NCI-H2196 treated with DMSO at 0.1 percent for 48 hours (cell line): ENCODE results near the gene HS2ST1.
"Not testable (repeated sequence)": the region's sequence is repeated elsewhere in the genome, so short reads cannot be mapped to it uniquely, and the experiment has no call there.

Experiments
- DNase-seq: peaks from one replicate; lab custom pipeline; 2025; ENCODE audit not compliant: unreplicated experiment; lab: John Stamatoyannopoulos, UW

HS2ST1 gene

DNA sequence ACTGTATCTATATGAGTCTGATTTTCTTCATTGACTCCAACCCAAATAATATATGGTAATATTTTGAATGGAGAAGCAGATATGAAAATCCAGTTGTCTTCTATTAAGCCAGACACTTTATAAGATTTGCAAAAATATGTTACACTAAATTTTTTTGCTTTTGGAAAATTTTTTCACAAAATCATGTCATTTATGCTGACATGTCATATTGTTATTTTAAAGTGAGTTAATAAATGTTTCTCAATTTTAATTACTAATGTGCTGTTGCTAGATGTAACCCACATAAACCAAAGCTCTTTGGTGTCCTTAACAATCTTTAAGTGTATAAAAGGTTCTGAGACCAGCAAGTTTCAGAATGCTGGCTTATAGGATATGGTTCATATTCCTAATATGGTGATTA lies 142.5 kb downstream of the HS2ST1 start:
- no peak for DNase-seq

DNA sequence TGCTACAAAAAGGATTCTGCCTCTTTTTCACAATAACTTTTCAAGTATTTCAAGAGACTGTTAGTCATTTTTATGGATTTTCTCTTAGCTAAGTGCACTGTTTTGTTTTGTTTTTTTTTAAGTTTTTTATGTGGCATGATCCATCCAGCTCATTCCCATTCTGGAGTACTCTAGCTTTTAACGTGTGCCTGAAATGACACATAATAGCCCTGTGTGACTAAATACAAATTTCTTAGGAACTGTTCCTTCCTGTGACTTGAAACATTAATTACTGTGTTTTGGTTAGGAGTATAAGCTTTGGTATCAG lies 143.9 kb downstream of the HS2ST1 start:
- DNase-seq = no peak

DNA sequence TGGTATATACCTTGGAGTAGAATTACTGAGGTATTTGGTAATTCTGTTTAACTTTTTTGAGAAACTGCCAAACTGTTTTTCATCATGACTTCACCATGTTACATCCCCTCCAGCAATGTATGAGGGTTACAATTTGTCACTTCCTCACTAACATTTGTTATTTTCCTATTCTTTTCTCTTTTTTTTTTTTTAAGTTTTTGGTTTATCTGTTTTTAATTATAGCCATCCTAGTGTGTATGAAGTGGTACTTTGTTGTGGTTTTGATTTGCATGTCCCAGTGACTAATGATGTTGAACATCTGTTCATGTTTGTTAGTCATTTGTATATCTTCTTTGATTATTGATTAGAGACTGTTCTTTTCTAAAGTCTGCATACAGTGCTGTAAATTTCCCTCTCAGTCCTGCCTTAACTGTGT lies 147.3 kb downstream of the HS2ST1 start:
- no peak for DNase-seq

DNA sequence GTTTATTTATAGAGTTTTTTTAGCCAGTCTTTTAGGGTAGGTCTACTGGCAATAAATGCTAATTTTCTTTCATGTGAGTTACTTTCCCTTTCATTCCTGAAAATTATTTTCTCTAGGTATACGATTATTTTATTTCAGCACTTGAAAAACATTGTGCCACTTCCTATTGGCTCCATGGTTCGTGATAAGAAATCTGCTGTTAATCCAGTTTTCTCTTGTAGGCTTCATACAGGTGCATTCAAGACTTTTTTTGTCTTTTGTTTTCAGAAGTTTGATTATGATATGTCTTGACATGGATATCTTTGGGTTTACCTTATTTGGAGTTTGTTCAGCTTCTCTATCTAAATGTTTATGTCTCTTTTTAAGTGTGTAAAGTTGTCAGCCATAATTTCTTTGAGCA lies 148.3 kb downstream of the HS2ST1 start:
- DNase-seq = no peak

DNA sequence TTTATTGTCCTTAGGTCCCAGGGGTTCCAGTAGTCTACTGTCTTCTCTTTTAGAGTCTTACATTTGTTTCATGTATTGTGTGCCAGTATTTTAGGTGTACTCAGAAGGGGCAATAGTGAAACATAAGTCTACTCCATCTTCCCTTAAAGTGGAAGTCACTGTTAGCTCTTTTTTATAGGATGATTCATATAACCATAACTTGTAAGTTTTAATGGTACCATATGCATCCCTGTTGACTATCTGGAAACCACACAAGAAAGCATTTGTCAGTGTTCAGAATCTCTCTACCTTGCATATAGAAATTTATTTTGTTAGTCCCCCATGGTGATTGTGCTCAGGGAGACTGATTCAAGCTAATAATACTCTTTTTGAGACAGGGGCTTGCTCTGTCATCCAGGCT lies 149.9 kb downstream of the HS2ST1 start:
- DNase-seq = no peak

DNA sequence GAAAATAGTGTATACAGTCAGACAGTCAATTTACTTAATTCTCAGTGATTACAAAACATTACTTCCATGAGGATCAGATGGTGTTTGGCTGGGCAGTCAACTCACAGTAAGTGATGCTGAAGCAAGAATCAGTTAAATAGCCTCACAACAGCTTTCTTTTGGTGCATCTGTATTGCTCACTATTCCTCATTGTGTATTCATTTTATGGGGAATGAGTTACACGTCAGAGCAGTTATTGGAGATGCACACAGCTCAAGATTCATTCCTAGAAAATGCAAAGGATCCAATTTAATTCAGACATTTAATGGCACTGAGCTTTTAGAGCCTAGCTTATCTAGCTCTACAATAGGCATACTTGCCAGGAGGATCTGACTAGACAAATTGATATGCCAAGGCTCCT lies 150.6 kb downstream of the HS2ST1 start:
- no peak for DNase-seq

DNA sequence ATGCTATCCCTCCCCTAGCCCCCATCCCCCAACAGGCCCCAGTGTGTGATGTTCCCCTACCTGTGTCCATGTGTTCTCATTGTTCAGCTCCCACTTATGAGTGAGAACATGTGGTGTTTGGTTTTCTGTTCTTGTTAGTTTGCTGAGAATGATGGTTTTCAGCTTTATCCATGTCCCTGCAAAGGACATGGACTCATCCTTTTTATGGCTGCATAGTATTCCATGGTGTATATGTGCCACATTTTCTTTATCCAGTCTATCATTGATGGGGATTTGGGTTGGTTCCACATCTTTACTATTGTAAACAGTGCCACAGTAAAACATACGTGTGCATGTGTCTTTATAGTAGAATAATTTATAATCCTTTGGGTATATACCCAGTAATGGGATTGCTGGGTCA lies 152.3 kb downstream of the HS2ST1 start:
- not testable (repeated sequence) for DNase-seq

DNA sequence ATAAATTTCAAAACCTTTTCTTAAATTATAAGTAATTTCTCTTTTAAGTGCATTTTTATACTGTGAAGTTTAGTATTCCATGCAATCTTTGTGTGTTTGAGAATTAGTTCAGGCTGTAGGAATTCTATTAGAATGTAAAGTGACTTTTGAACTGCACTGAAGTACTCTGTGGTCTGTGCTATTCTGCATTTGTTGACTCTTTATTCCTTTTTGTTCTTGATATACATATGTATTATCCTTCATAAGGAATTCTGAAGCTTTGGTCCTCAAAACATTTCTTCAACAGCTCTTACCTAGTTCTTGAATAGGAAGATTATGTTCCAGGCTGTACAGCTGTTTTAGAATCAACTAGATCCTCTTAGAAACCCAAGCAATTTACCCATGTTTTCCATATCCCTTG lies 158.0 kb downstream of the HS2ST1 start:
- DNase-seq = no peak

DNA sequence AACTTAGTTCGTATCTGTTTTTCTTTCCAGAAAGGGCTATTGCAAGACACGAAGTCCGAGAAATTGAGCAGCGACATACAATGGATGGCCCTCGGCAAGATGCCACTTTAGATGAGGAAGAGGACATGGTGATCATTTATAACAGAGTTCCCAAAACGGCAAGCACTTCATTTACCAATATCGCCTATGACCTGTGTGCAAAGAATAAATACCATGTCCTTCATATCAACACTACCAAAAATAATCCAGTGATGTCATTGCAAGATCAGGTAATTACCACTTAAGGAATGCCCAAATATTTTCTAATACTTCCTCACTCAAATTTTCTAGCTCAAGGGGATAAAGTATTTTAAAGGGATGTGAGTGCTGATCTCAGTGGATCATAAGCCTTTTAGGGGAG lies 158.5 kb downstream of the HS2ST1 start:
- DNase-seq = no peak

DNA sequence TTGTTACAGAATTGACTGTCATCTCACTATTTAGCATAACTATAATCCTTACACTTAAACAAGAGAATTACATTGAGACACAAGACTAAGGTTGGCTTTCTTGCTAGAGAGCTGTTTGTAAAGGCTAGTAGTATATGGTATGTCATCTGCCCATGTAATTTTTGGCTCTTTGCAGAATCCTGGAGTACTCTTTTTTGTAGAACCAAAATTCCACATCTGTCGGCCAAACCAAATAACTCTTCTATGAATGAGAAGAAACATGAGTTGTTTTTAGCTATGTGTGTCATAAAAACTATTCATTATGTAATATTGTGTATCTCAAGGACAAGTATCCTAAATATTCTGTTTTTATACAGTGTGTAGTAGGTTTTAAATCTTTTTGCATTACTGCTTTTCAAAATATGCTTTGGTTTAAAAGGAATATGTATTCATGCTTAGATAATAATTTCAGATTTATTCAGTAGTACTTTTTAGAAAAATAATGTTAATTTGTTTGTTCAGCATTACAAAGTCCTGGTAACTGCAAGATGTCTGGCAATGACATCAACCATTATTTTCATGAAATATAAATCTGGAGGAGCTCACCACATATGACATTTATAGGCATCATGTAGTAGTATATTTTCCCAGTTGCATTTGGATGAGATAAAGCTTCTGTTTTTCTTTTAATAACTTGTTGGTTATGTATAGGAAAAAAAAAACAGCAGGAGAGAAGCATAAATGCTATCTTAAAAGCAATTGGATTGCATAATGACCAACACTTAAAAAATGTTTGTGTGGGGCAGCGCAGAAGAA lies 159.8 kb downstream of the HS2ST1 start:
- DNase-seq = no peak

DNA sequence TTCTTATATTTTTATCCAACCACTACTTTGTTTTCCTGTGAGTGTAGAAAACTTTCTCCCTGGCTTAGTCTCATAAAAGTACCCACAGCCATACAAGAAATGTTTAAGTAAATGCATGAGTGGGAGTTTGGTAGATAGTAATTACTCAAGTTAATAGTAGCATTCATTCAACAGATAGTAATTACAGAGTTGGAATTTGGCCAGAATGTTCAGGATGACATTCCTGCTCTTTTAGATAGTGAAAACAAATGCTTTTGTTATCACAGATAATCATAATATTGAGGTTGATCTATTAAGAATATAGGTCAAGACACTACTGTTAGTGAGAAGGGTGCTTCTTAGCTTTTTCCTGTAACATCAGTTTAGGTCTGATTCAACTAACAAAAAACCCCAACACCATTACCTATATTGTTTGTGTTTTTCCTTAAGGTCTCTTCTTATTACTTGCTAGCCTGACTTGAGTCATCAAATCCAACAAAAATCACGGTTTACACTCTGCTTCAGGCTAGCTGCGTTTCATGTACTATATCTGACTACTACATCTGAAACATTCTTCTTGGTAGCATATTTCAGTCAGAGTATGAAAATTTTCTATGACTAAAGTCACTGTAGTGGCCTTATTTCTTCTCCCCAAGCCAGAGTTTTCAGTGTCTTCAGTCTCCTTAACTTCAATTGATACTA lies 163.7 kb downstream of the HS2ST1 start:
- no peak for DNase-seq

DNA sequence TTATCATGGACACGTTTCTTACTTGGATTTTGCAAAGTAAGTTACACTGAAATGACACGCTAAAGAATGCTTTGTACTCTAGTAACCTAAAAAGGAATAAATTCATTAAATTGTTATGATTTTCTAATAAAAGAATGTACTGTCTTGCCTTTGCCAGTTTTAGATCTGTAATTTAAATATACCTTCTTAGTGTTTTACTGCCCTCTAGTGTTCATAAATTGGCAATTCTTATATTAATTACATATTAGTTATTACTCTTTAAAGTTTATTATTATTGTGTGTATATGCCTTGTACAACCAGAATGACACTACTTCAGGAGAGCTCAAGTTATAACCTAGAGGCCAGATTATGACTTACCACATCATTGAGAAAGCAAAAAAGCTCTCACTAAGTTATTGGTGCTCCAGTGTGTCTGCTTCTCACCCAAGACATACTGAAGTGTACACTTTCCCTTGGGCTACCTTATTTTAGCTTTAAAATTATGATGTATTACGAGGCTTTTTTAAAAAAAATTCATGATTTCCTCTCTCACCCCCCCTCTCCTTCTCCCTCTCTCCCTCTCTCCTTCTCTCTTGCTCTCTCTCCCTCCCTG lies 169.9 kb downstream of the HS2ST1 start:
- peak; percentile 19 for DNase-seq

DNA sequence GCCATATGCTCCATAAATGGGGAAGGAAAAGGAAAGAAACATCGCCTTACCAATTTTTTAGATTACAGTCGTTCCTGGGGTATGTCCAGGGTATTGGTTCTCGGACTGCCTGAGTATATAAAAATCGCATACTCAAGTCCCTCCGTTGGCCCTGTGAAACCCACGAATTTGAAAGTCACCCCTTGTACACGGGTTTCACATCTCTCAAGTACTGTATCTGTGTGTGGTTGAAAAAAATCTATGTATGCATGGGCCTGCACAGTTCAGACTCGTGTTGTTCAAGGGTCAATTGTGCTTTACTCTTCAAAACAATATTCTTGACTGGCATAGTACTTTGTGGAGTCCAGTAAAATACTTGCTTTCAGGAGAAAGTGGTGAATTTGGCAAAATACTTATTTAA lies 171.7 kb downstream of the HS2ST1 start:
- no peak for DNase-seq

DNA sequence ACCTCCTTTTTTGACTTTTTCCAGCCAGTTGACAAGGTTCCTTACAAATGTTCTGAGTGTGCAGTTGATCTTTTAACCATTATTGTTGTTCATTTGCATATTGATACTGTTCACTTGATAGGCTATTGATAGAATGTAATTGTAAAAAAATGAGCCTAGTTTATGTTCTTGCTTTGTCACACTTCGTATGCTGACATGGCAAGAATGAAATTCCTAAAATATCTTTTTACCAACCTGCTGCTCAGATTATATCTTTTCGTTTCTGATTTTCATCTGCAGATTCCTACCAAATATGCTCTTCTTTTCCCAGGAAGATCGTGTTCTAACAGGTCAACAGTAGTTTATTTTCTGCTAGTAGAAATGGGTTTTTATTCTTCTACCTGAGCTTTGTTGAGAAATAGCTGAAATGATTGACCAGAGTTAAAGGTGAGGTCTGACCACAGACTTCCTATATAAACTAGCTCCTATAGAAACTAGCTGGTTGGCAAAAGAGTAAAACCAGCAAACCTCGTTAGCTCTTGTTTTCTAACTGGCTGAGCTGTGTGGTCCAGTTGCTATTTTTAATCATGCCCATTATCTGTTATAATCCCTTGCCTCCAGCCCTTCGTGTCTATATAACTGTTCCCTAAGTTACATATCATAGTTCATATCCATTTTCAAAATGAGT lies 174.8 kb downstream of the HS2ST1 start:
- no peak for DNase-seq

DNA sequence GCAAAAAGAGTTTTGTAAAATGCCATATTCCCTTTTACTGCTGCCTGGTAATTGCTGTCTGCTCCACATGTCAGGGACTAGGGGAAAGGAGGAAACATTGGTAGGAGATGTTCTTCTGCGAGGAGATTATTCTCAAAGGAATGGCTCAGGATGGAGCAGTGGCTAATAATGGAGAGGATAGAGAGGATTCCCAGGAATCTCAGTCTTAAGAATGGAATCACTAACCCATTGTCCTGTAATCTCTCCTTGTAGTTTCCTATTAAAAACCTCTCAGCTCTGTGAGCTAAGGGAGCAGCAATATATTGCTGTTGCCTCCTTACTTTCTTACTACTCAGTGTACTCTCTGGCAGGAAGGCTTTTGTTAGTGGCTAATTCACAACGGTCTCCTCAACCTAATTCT lies 175.4 kb downstream of the HS2ST1 start:
- no peak for DNase-seq

DNA sequence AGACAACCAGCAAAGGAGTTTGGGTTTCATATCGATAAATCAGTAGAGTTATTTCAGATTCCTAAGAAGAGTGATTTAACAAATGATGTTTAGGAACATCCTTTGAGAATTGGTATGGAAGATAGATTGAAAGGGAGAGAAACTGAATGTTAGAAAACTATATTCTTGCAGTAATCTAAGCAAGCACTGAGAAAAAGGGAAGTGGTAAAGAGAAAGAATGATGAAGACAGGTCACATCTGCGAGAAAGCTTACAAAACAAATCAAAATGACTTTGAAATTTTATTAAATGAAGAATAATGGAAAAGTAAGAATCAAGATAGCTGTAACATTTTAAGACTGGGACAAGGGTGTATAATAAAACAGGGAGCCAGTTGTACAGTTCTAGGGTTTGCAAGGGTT lies 177.0 kb downstream of the HS2ST1 start:
- no peak for DNase-seq

DNA sequence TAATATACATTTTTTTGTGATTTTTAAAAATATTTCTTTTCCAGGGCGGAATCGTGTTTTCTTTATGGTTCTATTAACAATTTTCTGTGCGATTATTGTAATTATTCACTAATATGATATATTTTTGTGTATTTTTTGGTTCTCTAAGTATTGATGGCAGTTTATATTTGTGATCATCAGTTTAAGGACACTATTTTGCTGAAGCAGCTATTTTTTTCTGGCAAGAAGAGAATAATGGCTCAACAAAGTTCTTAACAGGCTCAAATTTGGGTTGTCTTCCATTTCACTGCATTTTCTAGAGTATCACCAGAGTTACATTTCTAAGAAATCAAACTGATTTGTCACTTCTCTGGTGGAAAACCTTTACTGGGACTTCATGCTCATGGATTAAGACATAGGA lies 178.4 kb downstream of the HS2ST1 start:
- no peak for DNase-seq

DNA sequence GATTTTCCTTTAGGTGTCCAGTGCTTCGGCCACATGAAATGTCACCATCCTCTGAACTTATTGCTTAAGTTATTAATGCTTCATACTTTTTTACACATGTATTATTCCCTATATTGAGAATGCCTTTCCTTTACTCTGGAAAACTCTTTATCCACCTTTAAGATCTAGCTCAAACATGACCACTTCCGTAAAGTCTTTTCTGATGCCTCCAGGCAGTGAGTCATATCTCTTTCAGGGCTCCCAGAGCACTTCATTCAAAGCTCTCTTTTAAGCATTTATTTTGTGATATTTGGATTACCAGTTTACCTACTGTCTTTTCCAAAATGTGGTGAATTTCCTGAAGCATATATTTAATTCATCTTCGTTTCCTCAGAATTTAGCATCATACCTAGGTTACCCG lies 178.9 kb downstream of the HS2ST1 start:
- DNase-seq = no peak

DNA sequence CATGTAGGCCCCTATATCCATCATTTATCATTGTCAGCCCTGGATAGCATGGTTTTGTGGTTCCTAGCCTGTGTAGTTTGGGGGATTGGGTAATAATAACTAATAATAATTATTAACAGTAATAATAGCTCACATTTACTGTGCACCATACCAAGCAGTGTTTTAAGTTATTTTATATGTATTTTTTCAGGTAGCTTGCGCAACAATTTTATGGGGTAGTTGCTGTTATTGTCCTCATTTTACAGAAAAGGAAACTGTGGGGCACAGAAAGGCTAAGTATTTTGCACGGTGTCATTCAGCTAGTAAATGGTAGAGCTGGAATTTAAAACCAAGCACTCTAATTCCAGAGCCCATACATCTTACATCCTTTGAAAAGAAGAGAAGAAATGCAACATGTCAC lies 179.8 kb downstream of the HS2ST1 start:
- no peak for DNase-seq

DNA sequence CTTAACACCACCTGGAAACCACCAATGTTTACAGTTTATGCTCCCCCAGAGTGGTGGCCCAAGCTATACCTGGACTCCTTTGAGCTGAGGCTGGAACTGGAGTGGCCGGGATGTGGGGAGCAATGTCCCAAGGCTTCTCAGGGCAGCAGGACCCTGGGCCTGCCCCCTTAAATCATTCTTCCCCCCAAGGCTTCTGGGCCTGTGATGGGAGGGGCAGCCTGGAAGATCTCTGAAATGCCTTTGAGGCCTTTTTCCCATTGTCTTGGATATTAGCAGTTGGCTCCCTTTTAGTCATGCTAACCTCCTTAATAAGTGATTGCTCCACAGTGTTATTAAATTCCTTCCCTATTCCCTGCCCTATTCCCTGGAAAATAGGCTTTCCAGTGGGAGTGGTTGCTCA lies 185.8 kb downstream of the HS2ST1 start:
- DNase-seq = no peak

DNA sequence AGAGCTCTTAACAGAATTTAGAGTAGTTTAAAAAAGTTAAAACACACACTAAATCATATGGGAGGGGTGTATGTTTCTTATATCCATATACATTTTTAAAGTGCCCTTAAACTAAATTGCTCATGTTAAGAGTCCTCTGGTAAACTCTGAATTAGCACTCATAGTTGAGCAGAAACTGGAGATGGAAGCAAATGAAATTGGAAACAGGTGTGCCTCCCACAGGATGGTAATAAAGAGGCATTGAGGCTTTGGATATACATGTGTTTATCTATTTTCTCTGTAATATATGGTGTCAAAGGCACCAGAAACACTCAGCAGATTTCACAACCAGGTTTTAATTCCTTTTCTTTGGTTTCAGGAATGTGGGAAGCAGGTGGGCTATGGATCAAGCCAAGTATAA lies 188.6 kb downstream of the HS2ST1 start:
- no peak for DNase-seq

DNA sequence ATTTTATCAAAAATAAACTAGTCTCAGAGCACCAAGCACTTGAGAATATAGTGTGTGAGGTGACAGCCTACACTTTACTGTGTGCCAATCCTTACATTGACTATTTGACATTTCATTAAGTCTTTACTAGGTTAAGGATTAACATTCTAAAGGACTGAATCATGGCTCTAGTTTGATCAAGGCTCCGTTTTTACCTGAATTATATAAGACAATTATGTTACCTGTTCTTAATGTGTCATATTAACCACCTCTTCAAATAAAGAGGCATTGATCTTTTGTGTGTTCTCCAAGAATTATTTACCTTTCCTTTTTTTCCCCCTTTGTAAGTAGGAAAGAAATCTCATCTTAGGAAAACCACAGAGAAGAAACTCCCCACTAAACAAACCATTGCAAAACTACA lies 189.7 kb downstream of the HS2ST1 start:
- DNase-seq = no peak
